Mononuclear cell (primary cell): ENCODE results near the gene U2AF2. TPM values are rescaled to one million over a fixed set of nuclear protein-coding genes. Genes with fewer than 3 reads are reported as not detected.

Experiments used
- H3K27me3 ChIP-seq: 2 replicates; pipeline ENCODE4 v1.6.0; 2011; ENCODE audit warnings: low read length, control low read depth; ENCODE audit not compliant: insufficient read depth
- H3K4me1 ChIP-seq: 2 replicates; pipeline ENCODE4 v1.5.1; 2011; ENCODE audit warnings: mild to moderate bottlenecking, low read length, control low read depth; ENCODE audit not compliant: insufficient read depth
- H3K4me3 ChIP-seq: 2 replicates; pipeline ENCODE4 v1.5.1; 2011; ENCODE audit warnings: mild to moderate bottlenecking, low read length, moderate library complexity
- H3K9me3 ChIP-seq: 2 replicates; pipeline ENCODE4 v1.5.1; 2011; ENCODE audit warnings: low read depth, mild to moderate bottlenecking, control low read depth, low read length
- total RNA-seq: library from RNA; depleted of rRNA; stranded (reverse); fragments of >200 nt; gene quantifications from one replicate; pipeline ENCODE4 v1.2.3, GENCODE V29; 2012

The U2AF2 gene
- total RNA-seq, 1 donor: 55.6 TPM

DNA sequence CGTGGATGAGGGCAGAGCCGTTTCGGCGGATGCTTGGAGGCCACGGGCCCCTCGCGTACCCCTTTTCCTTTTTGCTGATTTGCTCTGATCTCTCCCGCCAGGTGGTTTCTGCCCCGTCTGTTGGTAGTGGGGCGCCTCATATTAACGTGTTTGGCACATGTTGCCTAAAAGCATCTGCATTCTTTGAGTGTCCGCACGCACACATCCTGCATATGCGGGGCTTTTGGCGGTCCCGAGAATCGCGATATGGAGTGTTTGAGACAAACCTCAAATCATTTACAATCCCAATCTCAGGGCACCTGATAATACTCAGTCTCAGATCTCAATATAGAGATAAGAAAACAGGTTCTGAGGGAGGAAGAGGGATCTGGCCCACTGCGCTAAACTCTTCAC, 809 bp downstream of the U2AF2 start:
- no peaks in the 10 kb centered on the region for H3K9me3 ChIP-seq
- H3K4me1 ChIP-seq: peaks cover 48% of the 10 kb centered on the region
- peak overlapping the region; percentile 91 for H3K4me3 ChIP-seq
- no peaks in the 10 kb centered on the region for H3K27me3 ChIP-seq

DNA sequence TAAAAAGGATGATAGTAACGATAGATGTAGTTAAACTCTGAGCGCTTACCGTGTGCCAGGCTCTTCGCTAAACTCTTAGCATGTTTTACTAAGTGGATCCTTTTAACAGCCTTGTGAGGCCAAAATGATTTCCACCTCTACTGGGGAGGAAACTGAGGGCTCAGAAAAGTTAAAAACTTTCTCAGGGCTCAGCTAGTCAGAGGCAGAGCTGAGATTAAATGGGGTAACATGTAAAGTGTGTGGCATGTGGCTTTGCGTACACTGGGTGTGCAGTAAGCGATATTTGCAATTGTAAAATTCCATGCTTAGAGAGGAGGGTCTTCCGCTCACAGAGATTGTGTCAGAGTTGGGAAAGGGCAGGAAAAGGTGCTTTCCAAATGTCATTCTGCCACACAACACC, 1.7 kb downstream of the U2AF2 start:
- Histone ChIP-seq H3K4me3 (no peak overlapping the region), H3K4me1 (peaks cover 48% of the 10 kb centered on the region), H3K9me3 (no peaks in the 10 kb centered on the region), H3K27me3 (no peaks in the 10 kb centered on the region)

DNA sequence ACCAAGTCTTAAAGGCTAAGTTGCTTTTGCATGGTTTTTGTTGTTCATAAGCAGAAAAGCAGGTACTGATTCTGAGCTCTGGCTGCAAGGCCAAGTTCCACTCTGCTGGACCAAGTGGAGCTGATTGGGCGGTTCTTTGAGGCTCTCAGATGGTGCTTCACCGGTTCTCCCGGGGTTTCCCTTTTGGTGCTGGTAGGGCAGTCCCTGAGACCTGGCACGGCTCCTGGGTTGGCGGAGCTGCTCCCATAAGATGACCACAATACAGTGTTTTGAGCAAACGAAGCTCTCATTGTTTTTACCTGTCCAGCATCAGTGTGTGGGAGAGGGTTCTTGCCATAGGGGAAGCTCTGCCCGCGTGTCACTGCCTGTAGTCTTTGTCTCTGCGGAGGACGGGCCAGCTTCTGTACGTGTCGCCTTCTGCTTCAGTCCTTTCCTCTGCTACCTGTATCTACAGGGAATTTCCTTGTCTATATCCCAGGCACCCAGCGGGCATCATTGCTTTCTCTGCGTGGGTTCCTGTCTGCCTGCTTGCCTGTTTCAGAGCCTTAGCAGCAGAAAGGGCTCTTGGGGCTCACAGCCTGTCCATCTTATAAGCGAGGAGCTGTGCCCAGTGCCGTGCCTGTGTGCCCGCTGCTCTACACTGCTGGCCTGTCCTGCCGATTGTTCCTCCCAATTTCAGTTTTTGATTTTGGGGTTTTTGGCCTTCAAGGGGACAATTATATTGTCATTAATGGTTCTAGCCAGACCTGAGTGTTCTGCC, 2.3 kb downstream of the U2AF2 start:
- peaks cover 48% of the 10 kb centered on the region for H3K4me1 ChIP-seq
- H3K9me3 ChIP-seq: no peaks in the 10 kb centered on the region
- no peaks in the 10 kb centered on the region for H3K27me3 ChIP-seq
- H3K4me3 ChIP-seq: no peak overlapping the region

DNA sequence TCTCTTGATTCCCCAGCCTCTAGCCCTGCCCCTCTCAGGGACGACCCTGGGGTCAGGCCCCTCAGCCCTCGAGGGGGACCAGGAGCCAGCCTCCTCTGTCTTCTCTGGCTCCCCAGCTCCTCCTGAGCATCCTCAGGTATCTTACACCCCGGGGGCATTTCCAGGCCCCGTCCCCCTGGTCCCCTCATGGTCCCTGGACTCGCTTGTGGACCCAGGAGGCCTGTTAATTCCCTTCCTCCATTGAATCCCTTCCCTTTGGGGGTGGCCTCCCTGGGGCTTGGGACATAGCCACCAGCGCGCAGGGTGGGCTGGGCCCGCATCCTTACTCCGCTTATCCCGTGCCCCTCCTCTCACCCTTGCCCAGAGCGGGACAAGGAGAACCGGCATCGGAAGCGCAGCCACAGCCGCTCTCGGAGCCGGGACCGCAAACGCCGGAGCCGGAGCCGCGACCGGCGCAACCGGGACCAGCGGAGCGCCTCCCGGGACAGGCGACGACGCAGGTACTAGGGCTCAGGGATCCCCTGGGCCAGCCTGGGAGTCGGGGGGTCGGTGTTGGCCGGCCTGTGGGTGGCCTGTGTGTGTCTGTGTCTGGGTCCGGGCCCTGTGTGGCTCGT, 4.1 kb downstream of the U2AF2 start:
- no peaks in the 10 kb centered on the region for H3K27me3 ChIP-seq
- peaks cover 43% of the 10 kb centered on the region for H3K4me1 ChIP-seq
- no peak overlapping the region for H3K4me3 ChIP-seq
- H3K9me3 ChIP-seq: no peaks in the 10 kb centered on the region

DNA sequence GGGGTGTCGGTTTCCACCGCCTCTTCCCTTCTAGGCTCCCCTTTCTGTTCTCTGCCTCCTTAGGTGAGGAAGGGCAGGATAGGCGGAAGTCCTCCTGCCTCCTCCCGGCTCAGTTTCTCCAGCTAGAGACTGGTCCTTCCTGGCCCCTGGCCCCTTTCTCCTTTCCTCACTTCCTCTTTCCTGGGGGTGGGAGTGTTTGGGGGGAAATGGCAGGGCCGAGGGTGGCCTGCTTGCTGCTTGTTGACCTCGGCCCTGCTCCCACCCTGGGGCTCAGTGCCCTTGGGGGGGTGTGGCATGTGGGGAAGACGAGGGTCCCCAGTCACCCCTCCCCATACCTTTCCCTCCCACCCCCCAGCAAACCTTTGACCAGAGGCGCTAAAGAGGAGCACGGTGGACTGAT, 5.0 kb downstream of the U2AF2 start:
- no peak overlapping the region for H3K4me3 ChIP-seq
- no peaks in the 10 kb centered on the region for H3K9me3 ChIP-seq
- no peaks in the 10 kb centered on the region for H3K27me3 ChIP-seq
- peaks cover 43% of the 10 kb centered on the region for H3K4me1 ChIP-seq

DNA sequence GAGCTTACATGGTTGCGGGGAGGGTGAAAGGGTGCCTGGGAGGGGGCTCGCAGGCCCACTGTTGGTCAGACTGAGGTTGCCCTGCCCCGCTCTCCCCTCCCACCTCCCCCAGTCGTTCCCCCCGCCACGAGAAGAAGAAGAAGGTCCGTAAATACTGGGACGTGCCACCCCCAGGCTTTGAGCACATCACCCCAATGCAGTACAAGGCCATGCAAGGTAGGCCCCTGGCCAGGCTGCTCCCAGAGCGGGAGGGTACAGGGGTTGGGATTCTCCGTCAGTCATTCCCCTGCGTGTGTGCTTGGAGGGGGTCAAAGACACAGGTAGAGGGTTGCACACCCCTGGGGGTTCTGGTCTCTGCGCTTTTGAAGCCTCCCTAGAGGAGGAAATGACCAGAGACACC, 5.6 kb downstream of the U2AF2 start:
- H3K9me3 ChIP-seq: no peaks in the 10 kb centered on the region
- H3K27me3 ChIP-seq: no peaks in the 10 kb centered on the region
- no peak overlapping the region for H3K4me3 ChIP-seq
- H3K4me1 ChIP-seq: peaks cover 43% of the 10 kb centered on the region

DNA sequence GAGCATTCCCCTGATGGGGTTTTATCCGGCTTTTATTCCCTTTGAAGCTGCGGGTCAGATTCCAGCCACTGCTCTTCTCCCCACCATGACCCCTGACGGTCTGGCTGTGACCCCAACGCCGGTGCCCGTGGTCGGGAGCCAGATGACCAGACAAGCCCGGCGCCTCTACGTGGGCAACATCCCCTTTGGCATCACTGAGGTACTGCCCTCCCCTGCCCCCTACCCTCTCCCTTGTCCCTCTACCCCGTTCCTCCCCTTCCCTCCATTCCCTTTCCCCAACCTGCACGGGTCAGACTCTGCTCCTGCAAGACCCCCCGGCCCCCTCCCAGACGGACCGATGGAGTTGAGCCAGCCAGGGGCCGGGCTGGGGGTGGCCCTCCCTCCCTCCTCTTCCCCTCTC, 6.2 kb downstream of the U2AF2 start:
- H3K9me3 ChIP-seq: no peaks in the 10 kb centered on the region
- no peaks in the 10 kb centered on the region for H3K27me3 ChIP-seq
- H3K4me3 ChIP-seq: no peak overlapping the region
- H3K4me1 ChIP-seq: peaks cover 37% of the 10 kb centered on the region

DNA sequence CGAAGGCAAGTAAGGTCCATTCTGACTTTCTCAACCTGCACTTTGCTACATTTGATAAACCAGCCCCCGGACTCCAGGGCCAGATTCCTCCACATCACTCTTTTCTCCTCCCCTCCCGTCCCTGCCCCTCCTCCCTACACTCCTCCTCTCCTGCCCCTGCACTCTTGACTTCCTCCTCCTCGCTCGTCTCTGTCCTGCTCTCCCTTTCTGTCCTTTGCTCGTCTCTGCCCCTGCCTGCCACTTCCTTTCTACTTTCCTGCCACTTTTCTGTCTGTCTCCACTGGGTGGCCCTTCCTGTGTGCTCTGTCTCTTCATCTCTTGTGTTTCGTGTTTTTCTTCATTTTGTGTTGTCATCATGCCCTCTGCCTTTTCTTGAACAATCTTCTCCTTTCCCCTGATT, 7.0 kb downstream of the U2AF2 start:
- Histone ChIP-seq H3K27me3 (no peaks in the 10 kb centered on the region), H3K4me1 (peaks cover 29% of the 10 kb centered on the region), H3K9me3 (no peaks in the 10 kb centered on the region), H3K4me3 (no peak overlapping the region)

DNA sequence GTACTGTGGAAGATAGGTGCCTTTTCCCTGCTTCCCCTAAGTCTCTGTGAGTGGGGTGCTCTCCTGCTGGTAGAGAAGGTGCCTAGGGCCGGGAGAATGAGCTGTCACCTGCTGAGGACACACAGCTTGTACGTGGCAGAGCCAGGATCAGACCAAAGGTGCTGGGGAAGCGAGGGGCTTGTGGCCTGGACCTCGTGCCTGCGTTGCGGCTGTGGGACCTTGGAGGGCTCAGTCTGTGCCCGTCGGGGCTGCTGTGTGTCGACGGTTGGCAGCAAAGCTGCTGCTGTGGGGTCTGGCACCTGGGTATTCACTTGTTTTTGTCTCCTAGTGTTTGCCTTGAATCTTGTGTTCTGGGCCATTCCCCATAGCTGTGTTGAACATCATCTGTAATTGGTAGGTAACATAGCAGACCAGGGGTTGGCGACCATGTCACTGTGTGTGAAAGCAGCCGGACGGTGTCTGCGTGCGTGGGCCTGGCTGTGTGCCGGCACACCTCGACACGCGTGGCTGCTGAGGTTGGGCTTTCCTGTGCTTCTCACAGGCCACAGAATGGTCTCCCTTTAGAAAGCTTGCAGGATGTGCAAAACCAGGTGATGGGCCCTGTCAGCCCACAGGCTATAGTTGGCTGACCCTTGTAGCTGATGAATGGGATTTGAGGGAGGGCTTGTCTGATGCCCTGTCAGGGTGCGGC, 9.2 kb downstream of the U2AF2 start:
- Histone ChIP-seq H3K4me3 (no peak overlapping the region), H3K9me3 (no peaks in the 10 kb centered on the region), H3K27me3 (no peaks in the 10 kb centered on the region), H3K4me1 (peaks cover 8% of the 10 kb centered on the region)

DNA sequence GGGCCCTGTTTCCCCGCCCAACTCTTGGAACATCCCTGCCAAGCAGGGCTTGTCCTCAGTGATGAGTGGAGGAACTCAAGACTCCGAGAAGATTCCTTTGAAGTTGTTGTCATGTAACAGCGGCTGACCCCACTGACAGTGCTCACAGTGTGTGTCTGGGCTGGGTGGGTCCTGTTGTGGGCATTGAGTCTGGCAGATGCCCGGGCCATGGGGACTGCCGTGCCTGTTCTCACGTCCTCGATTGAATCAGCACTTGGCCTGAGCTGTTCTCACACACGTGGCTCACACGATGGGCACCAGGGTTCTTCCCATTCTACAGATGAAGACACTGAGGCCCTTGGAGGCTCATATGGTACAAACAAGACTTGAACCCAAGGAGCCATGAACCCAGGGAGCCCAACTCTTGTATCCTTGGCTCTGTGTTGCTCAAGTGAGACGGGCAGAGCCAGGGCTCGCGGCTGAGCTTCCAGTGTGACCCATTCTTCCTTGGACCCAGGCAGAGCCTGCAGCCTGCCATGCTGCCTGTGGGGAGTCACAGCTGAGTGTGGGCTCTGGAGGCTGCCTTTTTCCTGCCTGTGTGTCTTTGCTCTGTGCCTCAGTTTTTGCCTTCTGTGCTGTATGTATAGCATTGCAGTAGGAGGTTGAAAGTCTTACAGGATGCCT, 11.6 kb downstream of the U2AF2 start:
- Histone ChIP-seq H3K9me3 (no peaks in the 10 kb centered on the region), H3K4me1 (no peaks in the 10 kb centered on the region), H3K4me3 (no peak overlapping the region), H3K27me3 (no peaks in the 10 kb centered on the region)

DNA sequence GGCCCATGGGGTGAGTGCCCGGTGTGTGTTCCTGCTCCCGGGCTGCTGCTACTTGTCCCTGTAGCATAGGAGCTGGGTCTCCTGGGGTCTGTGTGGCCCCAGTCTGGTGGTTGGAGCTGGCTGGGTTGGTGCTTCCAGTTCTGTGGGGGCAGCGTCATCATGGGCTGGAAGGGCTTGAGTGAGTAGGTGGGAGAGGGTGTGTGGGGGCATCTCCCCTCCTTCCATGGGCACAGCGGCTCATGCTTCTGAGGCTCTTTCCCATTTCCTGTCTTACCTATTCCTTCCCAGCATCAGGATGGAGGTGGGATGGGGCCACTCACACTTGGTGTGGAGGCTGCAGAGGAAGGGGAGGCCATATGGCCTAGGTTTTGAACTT, 12.2 kb downstream of the U2AF2 start:
- Histone ChIP-seq H3K9me3 (no peaks in the 10 kb centered on the region), H3K27me3 (no peaks in the 10 kb centered on the region), H3K4me1 (no peaks in the 10 kb centered on the region), H3K4me3 (no peak overlapping the region)

DNA sequence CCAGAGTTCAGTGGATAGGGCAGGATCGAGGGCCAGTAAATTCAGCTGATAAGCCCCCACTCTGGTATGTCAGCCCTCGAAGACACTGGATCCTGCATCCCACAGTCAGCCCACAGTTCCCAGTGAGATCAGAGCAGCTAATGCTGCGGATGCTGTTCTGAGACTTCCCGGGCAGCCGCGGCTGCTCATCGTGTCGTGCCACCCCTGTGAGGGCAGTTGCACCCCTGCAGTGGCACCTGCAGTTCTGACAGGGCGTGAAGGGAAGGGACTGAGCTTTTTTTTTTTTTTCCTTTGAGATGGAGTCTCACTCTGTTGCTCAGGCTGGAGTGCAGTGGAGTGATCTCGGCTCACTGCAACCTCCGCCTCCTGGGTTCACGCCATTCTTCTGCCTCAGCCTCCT, 12.7 kb downstream of the U2AF2 start:
- Histone ChIP-seq H3K4me3 (no peak overlapping the region), H3K4me1 (no peaks in the 10 kb centered on the region), H3K27me3 (no peaks in the 10 kb centered on the region)

DNA sequence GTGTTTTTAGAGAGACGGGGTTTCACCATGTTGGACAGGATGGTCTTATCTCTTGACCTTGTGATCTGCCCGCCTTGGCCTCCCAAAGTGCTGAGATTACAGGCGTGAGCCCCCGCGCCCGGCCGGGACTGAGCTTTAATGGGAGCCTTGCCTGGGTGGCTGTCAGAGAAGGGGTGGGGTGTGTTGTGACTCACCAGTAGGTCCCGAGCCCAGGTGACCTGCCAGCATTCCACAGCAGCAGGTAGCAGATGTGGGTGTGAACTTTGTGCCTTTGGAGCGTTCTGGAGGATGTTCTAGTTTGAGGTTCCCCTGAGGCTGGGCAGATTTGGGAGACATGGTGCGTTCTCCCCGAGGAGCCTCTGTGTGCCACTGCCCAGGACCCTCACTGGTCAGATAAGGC, 13.1 kb downstream of the U2AF2 start:
- Histone ChIP-seq H3K27me3 (no peaks in the 10 kb centered on the region), H3K4me1 (no peaks in the 10 kb centered on the region), H3K9me3 (no peaks in the 10 kb centered on the region), H3K4me3 (no peak overlapping the region)

More for the DNA sequence above, 12.7 kb downstream of the U2AF2 start:
- H3K9me3 ChIP-seq: no peaks in the 10 kb centered on the region

DNA sequence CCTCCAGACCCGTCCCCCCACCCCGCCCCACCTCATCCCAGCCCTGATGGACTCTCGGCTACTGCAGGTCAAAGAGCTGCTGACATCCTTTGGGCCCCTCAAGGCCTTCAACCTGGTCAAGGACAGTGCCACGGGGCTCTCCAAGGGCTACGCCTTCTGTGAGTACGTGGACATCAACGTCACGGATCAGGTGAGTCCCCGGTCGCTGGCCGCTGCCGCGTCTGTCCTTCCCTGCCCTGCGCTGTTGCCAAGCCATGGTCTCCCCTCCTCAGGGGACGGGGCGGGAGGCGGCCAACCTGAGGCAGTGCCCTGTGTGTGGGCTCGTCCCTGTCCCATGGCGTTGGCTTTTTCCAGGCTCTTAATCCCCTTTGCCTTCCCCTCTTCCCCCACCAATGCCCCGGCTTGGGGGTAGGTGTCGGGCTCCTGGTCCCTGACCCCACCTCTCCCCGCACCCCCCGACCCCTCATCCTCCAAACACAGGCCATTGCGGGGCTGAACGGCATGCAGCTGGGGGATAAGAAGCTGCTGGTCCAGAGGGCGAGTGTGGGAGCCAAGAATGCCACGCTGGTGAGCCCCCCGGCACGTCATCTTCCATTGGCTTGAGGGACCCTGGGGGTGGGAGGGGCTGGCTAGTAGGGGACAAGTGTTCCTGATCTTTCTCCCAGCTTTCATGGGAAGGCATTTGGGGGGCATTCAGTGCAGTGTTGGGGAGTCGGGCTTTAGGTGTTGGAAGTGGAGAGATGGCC, 13.9 kb downstream of the U2AF2 start:
- Histone ChIP-seq H3K9me3 (no peaks in the 10 kb centered on the region), H3K4me3 (no peak overlapping the region), H3K27me3 (no peaks in the 10 kb centered on the region), H3K4me1 (no peaks in the 10 kb centered on the region)
